Measurements from ENCODE around the gene CXCR3. TPM values are rescaled to one million over a fixed set of nuclear protein-coding genes. Genes with fewer than 3 reads are reported as not detected.

Gene CXCR3
- total and polyA plus RNA-seq, 10 of the 15 experiments (the other 5 are each of a cell fraction or from before 2014, with no cell fraction given), result 1.4 to 48.2 (median 15.7) TPM

DNA sequence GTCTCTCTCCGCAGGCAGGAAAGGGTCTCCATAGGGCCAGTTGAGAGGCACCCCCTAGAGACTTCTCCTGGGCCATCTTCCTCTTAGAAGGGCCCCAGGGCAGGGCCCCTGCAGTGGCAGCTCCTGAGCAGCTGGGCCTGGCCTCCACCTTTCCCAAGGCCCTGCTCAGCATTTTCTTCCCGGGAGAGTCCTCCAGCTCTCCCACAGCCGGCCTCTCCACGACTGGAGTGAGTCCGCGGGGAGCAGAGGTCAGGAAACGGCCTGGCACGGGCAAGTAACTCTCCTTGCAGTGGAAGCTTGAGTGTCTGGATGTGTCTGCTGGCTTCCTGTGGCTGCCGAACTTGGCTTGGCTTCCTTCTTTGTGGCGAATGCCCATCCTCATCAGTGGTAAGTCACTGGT lies 47.4 kb upstream of the CXCR3 start:
- Histone ChIP-seq H3K4me2 (ENCODE audit: control insufficient read depth, insufficient read depth) (no peak overlapping the region), H3K27ac (ENCODE audit: control insufficient read depth, insufficient read depth) (no peak overlapping the region), H3K27me3 (replicated peaks in 1 of 2; ENCODE audit: control insufficient read depth in 2 of 2, insufficient read depth in 2 of 2, low read length in 1 of 2) (no peaks in the 10 kb centered on the region; a peak in 1 of 4 replicates), H3K36me3 (ENCODE audit: control insufficient read depth in 2 of 2, insufficient read depth in 2 of 2, low read length in 1 of 2) (no peaks in the 10 kb centered on the region), H4K20me1 (ENCODE audit: control insufficient read depth, insufficient read depth) (no peaks in the 10 kb centered on the region), H2AFZ (ENCODE audit: control insufficient read depth, low read depth, low read length) (no peak overlapping the region), H3K4me3 (no peak overlapping the region), H3K9ac (ENCODE audit: control insufficient read depth, insufficient read depth, low read length) (no peak overlapping the region), H3K9me3 (replicated peaks; ENCODE audit: control insufficient read depth, insufficient read depth, low read length) (no peaks in the 10 kb centered on the region; the same call in 2 of the 3 replicates), H3K79me2 (ENCODE audit: control insufficient read depth, insufficient read depth, low read length) (no peaks in the 10 kb centered on the region), H3K4me1 (ENCODE audit: control insufficient read depth, insufficient read depth, low read length) (peaks cover 9% of the 10 kb centered on the region)
- no TSS peak for BruUV-seq (replicated peaks)
- no peak for FAIRE-seq
- POLR2A ChIA-PET, result no interaction called here
- intact Hi-C loops (cut with micrococcal nuclease; ENCODE audit: unreplicated experiment) (no loop called here), in situ Hi-C loops (cut with MboI) (loop anchor here (25.0 kb wide), 2 partner anchors 197 to 878 kb away; no protein-coding TSS in a partner anchor)
- RAD21 ChIA-PET (ENCODE audit: unreplicated experiment), result no interaction called here
- SMC1A ChIA-PET (ENCODE audit: uncharacterized antibody, unreplicated experiment), result no interaction called here
- no peak for DNase-seq (ENCODE audit: low read depth, low spot score)
- ATAC-seq, result no peak
- 44% methylated on average over 10 of the region's 10 CpGs for WGBS (ENCODE audit: insufficient coverage, insufficient replicate concordance, low lambda C conversion rate, missing lambda C conversion rate)
- CTCF ChIA-PET, result no interaction called here
- TF ChIP-seq SPI1 (IDR thresholded peaks at IDR 0.05; ENCODE audit: borderline replicate concordance, insufficient read depth, low read depth, low read length) (no peak), HDGF (IDR thresholded peaks at IDR 0.05) (no peak), TARDBP (IDR thresholded peaks at IDR 0.05; ENCODE audit: borderline replicate concordance) (no peak), SMARCA5 (IDR thresholded peaks at IDR 0.05) (no peak), SREBF2 (IDR thresholded peaks at IDR 0.05; ENCODE audit: low read length) (no peak), DPF2 (IDR thresholded peaks at IDR 0.05) (no peak), ZNF592 (IDR thresholded peaks at IDR 0.05) (no peak), ZNF622 (IDR thresholded peaks at IDR 0.05) (no peak), RELA (IDR thresholded peaks at IDR 0.05; ENCODE audit: borderline replicate concordance, partially characterized antibody) (no peak)
- TF ChIP-seq, protein P1, sequence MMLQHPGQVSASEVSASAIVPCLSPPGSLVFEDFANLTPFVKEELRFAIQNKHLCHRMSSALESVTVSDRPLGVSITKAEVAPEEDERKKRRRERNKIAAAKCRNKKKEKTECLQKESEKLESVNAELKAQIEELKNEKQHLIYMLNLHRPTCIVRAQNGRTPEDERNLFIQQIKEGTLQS (IDR thresholded peaks at IDR 0.05; ENCODE audit: borderline replicate concordance, extremely low read depth, low read depth, low read length), result no peak
- TF ChIP-seq, protein P2, sequence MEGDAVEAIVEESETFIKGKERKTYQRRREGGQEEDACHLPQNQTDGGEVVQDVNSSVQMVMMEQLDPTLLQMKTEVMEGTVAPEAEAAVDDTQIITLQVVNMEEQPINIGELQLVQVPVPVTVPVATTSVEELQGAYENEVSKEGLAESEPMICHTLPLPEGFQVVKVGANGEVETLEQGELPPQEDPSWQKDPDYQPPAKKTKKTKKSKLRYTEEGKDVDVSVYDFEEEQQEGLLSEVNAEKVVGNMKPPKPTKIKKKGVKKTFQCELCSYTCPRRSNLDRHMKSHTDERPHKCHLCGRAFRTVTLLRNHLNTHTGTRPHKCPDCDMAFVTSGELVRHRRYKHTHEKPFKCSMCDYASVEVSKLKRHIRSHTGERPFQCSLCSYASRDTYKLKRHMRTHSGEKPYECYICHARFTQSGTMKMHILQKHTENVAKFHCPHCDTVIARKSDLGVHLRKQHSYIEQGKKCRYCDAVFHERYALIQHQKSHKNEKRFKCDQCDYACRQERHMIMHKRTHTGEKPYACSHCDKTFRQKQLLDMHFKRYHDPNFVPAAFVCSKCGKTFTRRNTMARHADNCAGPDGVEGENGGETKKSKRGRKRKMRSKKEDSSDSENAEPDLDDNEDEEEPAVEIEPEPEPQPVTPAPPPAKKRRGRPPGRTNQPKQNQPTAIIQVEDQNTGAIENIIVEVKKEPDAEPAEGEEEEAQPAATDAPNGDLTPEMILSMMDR (IDR thresholded peaks at IDR 0.05 in 2 of 3, conservative IDR thresholded peaks at IDR 0.05 in 1 of 3; ENCODE audit: control insufficient read depth in 2 of 3, extremely low read depth in 1 of 3, insufficient read depth in 1 of 3, low read depth in 3 of 3, low read length in 3 of 3), result no peak
- TF ChIP-seq, protein P3, sequence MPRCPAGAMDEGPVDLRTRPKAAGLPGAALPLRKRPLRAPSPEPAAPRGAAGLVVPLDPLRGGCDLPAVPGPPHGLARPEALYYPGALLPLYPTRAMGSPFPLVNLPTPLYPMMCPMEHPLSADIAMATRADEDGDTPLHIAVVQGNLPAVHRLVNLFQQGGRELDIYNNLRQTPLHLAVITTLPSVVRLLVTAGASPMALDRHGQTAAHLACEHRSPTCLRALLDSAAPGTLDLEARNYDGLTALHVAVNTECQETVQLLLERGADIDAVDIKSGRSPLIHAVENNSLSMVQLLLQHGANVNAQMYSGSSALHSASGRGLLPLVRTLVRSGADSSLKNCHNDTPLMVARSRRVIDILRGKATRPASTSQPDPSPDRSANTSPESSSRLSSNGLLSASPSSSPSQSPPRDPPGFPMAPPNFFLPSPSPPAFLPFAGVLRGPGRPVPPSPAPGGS (IDR thresholded peaks at IDR 0.05; ENCODE audit: borderline replicate concordance, insufficient read depth, low read depth, low read length, poor library complexity, severe bottlenecking), result no peak
- TF ChIP-seq, protein P4, sequence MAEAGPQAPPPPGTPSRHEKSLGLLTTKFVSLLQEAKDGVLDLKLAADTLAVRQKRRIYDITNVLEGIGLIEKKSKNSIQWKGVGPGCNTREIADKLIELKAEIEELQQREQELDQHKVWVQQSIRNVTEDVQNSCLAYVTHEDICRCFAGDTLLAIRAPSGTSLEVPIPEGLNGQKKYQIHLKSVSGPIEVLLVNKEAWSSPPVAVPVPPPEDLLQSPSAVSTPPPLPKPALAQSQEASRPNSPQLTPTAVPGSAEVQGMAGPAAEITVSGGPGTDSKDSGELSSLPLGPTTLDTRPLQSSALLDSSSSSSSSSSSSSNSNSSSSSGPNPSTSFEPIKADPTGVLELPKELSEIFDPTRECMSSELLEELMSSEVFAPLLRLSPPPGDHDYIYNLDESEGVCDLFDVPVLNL (IDR thresholded peaks at IDR 0.05; ENCODE audit: low read depth, low read length), result no peak
